Measurements from ENCODE around the gene SLAMF8.

Gene SLAMF8

GRCh38 chr1:159826441-159827101 is at the start of gene SLAMF8:
SLAMF8 (plus strand) TSS chr1:159826873; CDS start chr1:159826899, 26 bp downstream.
- no peak for DNase-seq (ENCODE audit: low spot score)

GRCh38 chr1:159778266-159778665 is 48.4 kb upstream of the SLAMF8 start:
- no peak for DNase-seq (ENCODE audit: low spot score)

- DNase-seq (ENCODE audit: low spot score), result no peak
Measured at GRCh38 chr1:159779403-159779851, 47.2 kb upstream of the SLAMF8 start.

GRCh38 chr1:159780583-159781582 is 45.8 kb upstream of the SLAMF8 start, which contains the start of gene DUSP23:
DUSP23 (plus strand) TSS chr1:159780962; CDS start chr1:159781101, 139 bp downstream.
- DNase-seq (ENCODE audit: low spot score), result peak; percentile 84

GRCh38 chr1:159781992-159782391 is 44.7 kb upstream of the SLAMF8 start:
- DNase-seq (ENCODE audit: low spot score), result no peak

GRCh38 chr1:159783724-159784123 is 42.9 kb upstream of the SLAMF8 start:
- DNase-seq (ENCODE audit: low spot score), result no peak

GRCh38 chr1:159786465-159786864 is 40.2 kb upstream of the SLAMF8 start:
- DNase-seq (ENCODE audit: low spot score), result no peak

- DNase-seq (ENCODE audit: low spot score), result no peak
Measured at GRCh38 chr1:159786966-159787365, 39.7 kb upstream of the SLAMF8 start.

GRCh38 chr1:159790237-159790917 is 36.3 kb upstream of the SLAMF8 start:
- peak; percentile 28 for DNase-seq (ENCODE audit: low spot score)

GRCh38 chr1:159791031-159791430 is 35.6 kb upstream of the SLAMF8 start:
- DNase-seq (ENCODE audit: low spot score), result no peak

- no peak for DNase-seq (ENCODE audit: low spot score)
Measured at GRCh38 chr1:159791461-159791860, 35.2 kb upstream of the SLAMF8 start.

GRCh38 chr1:159795534-159795933 is 31.1 kb upstream of the SLAMF8 start:
- no peak for DNase-seq (ENCODE audit: low spot score)

- DNase-seq (ENCODE audit: low spot score), result peak; percentile 48
Measured at GRCh38 chr1:159798893-159799292, 27.8 kb upstream of the SLAMF8 start.

- no peak for DNase-seq (ENCODE audit: low spot score)
Measured at GRCh38 chr1:159799446-159799985, 27.2 kb upstream of the SLAMF8 start.

- no peak for DNase-seq (ENCODE audit: low spot score)
Measured at GRCh38 chr1:159800177-159800930, 26.3 kb upstream of the SLAMF8 start.

- DNase-seq (ENCODE audit: low spot score), result no peak
Measured at GRCh38 chr1:159802111-159802510, 24.6 kb upstream of the SLAMF8 start, which contains the start of gene FCRL6. FCRL6 (plus strand) TSS chr1:159802360; CDS start chr1:159802425, 65 bp downstream.

- no peak for DNase-seq (ENCODE audit: low spot score)
Measured at GRCh38 chr1:159803956-159804689, 22.6 kb upstream of the SLAMF8 start.

- no peak for DNase-seq (ENCODE audit: low spot score)
Measured at GRCh38 chr1:159804924-159805323, 21.7 kb upstream of the SLAMF8 start.

GRCh38 chr1:159815926-159816325 is 10.7 kb upstream of the SLAMF8 start:
- no peak for DNase-seq (ENCODE audit: low spot score)

- no peak for DNase-seq (ENCODE audit: low spot score)
Measured at GRCh38 chr1:159817276-159818041, 9.2 kb upstream of the SLAMF8 start.
